Retinal pigment epithelial cell (primary cell): ENCODE results near the gene PDZD2.
"Not testable (repeated sequence)": the region's sequence is repeated elsewhere in the genome, so short reads cannot be mapped to it uniquely, and the experiment has no call there.

Experiments
- DNase-seq: peaks from one replicate; pipeline ENCODE4 v3.0.0-alpha.2; 2010; ENCODE audit warnings: low read depth
- H3K4me3 ChIP-seq: 2 replicates; pipeline ENCODE4 v1.5.1; 2011; ENCODE audit warnings: mild to moderate bottlenecking, low read length, control low read depth, moderate library complexity
- CTCF ChIP-seq: conservative IDR thresholded peaks from 2 replicates; pipeline ENCODE4 v1.5.1; 2011; ENCODE audit warnings: low read depth, low read length, control low read depth, inconsistent platforms

The PDZD2 gene

GRCh38 chr5:31963358-31964006 lies 324.6 kb downstream of the PDZD2 start:
- no peak for TF ChIP-seq CTCF
- no peak for DNase-seq
- H3K4me3 ChIP-seq, result no peak overlapping the region

- H3K4me3 ChIP-seq, result no peak overlapping the region
- no peak for TF ChIP-seq CTCF
- DNase-seq, result no peak
These were observed 325.1 kb downstream of the PDZD2 start for GRCh38 chr5:31964007-31964360.

GRCh38 chr5:31965227-31965626 lies 326.3 kb downstream of the PDZD2 start:
- TF ChIP-seq CTCF, result no peak
- no peak overlapping the region for H3K4me3 ChIP-seq
- no peak for DNase-seq

DNA sequence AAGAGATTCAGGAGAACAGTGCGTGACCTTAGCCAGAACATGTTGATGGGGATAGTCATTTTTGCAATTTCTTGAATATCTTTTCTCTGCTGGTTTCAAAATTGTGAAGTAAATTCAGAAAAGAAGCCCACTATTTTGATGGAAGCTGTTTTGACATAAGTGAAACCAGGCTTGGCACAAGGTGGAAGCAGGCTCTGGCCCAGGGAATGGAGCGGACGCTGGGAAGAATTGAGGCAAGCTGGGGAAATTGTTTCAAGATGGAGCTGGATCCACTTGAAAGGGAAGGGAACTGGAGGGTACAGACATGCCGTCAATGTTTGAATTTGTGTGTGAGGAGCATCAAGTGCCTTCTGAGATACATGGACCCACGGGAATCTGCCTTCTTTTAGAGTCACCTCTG lies 328.0 kb downstream of the PDZD2 start:
- no peak for TF ChIP-seq CTCF
- no peak overlapping the region for H3K4me3 ChIP-seq
- DNase-seq, result no peak

GRCh38 chr5:31967461-31967860 lies 328.5 kb downstream of the PDZD2 start:
- no peak for TF ChIP-seq CTCF
- no peak for DNase-seq

DNA sequence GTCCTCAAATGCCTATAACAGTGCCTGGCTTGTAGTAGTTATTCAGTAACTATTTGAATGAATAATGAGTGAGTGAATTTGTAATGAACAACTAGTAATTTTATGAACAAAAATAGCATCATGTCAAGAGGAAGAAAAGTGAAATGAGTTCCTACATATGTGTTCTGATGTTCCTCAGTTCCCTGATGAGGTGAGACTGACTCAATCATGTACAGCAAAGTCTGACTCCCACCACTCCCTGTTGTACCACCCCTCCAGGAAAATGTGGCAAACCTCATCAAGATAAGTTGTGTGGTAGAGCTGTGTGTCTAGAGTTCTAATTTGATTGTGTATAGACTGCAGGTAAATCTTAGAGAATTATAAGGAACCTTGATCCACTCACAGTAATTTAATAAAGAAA lies 333.6 kb downstream of the PDZD2 start:
- no peak for TF ChIP-seq CTCF
- DNase-seq, result no peak
- H3K4me3 ChIP-seq, result no peak overlapping the region

More at GRCh38 chr5:31967461-31967860, 328.5 kb downstream of the PDZD2 start:
- no peak overlapping the region for H3K4me3 ChIP-seq

- DNase-seq, H3K4me3 ChIP-seq: not testable (repeated sequence)
These were observed 336.3 kb downstream of the PDZD2 start for GRCh38 chr5:31975189-31975612.
